AG09319 (cell line): ENCODE data around the gene RPL29.

Experiments
- DNase-seq: peaks from one replicate; pipeline ENCODE4 v3.0.0-alpha.2; 2010; ENCODE audit warnings: low read depth; ENCODE audit errors: extremely low read depth
- TF ChIP-seq, protein P1 (sequence below): IDR thresholded peaks from 2 replicates; pipeline ENCODE4 v1.5.1; 2011; ENCODE audit warnings: low read depth, mild to moderate bottlenecking, inconsistent platforms, low read length, moderate library complexity

RPL29 gene

DNA sequence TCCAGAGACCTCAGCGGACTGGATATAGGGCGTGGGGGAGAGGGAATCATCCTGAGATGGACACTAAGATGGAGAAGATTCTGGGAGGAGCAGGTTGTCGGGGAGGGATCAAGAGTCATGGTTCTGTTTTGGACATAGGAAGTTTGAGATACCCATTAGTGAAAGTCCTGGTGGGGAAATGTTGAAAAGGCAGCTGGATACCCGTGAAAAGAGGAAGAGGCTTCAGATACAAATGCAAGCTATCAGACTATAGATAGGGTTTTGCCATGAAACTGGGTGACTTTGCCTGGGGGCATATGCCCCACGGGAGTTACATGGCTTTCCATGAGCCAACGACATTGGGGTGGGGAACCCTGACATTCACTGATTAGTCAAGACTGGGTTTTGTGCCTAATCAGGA is 41.6 kb downstream of the RPL29 start:
- TF ChIP-seq, protein P1, sequence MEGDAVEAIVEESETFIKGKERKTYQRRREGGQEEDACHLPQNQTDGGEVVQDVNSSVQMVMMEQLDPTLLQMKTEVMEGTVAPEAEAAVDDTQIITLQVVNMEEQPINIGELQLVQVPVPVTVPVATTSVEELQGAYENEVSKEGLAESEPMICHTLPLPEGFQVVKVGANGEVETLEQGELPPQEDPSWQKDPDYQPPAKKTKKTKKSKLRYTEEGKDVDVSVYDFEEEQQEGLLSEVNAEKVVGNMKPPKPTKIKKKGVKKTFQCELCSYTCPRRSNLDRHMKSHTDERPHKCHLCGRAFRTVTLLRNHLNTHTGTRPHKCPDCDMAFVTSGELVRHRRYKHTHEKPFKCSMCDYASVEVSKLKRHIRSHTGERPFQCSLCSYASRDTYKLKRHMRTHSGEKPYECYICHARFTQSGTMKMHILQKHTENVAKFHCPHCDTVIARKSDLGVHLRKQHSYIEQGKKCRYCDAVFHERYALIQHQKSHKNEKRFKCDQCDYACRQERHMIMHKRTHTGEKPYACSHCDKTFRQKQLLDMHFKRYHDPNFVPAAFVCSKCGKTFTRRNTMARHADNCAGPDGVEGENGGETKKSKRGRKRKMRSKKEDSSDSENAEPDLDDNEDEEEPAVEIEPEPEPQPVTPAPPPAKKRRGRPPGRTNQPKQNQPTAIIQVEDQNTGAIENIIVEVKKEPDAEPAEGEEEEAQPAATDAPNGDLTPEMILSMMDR: no peak

DNA sequence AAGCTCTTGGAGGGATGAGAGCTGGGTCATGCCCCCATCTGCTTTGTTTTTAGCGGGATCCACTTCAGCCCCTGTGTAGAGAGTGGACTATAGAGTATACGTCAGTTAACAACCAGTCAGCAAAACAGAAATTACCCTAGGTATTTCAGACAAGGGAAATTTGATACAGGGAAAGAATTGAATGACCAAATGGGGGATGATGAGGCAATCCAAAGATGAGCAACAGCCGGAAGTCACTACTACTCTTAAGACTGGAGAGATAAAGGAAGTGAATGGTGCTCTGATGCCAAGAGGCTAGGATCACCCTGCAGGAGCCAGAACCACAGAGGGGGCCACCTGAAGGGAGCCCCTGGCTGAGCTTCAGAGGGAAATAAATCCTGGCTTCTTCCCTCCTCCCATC is 42.2 kb downstream of the RPL29 start:
- DNase-seq: no peak
- TF ChIP-seq, protein P1: no peak

More for the DNA sequence above, 41.6 kb downstream of the RPL29 start:
- DNase-seq: no peak

- DNase-seq: no peak
Measured at GRCh38 chr3:51950899-51951298, 44.8 kb downstream of the RPL29 start.

DNA sequence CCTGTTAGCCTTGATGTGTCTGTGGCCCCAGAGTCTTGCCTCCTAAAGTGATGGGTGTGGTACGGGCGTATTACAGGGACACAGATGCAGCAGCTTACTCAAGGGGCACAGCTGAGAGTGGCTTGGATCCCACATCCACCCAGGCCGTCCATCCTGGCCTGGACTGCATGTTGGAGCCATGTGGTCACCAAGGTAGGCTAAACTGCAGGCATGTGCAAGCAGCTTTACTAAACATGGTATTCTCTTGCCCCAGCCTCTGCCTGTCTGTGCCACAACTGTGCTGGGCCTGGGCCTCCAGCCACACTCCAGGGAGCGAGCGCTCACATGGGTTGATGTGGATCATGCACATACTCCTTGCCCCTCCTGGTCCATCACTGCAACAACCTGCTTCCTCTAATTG is 46.6 kb downstream of the RPL29 start:
- no peak for DNase-seq
- TF ChIP-seq, protein P1: no peak

More at GRCh38 chr3:51950899-51951298, 44.8 kb downstream of the RPL29 start:
- TF ChIP-seq, protein P1: no peak

DNA sequence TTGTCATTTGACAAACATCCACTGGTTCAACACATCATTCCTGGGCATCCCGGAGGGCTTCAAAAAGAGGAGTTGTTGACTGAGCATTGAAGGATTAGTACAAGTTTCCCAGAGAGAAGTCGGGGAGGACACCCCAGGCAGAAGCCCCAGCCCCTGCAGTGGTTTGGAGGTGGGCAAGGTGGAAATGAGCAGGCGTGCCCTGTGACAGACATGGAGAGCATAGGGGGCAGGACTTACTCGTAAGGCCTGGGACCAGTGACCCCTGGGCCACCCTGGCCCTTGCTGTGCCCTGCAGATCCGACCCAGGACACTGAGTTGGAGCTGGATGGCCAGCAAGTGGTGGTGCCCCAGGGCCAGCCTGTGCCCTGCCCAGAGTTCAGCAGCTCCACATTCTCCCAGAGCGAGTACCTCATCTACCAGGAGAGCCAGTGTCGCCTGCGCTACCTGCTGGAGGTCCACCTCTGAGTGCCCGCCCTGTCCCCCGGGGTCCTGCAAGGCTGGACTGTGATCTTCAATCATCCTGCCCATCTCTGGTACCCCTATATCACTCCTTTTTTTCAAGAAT is 47.6 kb downstream of the RPL29 start:
- TF ChIP-seq, protein P1: no peak
- no peak for DNase-seq

GRCh38 chr3:51947215-51947900 is 48.3 kb downstream of the RPL29 start:
- DNase-seq: no peak
- TF ChIP-seq, protein P1: no peak

DNA sequence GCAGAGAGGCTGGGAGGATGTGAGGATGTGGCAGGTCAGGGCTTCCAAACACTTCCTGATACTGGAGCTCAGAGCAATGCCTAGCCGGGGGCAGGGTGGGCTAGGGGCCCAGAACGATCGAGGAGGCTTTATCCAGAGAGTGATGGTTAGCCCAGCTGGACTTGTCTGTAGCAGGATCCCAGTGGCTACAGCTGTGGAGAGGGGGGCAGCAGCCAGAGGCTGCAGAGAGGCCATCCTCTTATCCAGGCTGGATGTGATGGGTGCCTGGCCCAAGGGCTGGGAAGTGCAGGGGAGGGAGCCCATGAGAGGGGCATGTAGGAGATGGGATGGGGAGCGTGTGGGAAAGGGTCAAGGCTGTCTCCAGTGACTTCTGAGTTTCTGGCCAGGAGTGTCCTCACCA is 48.9 kb downstream of the RPL29 start:
- DNase-seq: no peak
- TF ChIP-seq, protein P1: no peak
